ENCODE measurements around the gene TNP2.
"Not testable (repeated sequence)": the region's sequence is repeated elsewhere in the genome, so short reads cannot be mapped to it uniquely, and the experiment has no call there.

TNP2 gene

GRCh38 chr16:11299865-11300559 lies 30.9 kb upstream of the TNP2 start:
- DNase-seq: no peak

DNA sequence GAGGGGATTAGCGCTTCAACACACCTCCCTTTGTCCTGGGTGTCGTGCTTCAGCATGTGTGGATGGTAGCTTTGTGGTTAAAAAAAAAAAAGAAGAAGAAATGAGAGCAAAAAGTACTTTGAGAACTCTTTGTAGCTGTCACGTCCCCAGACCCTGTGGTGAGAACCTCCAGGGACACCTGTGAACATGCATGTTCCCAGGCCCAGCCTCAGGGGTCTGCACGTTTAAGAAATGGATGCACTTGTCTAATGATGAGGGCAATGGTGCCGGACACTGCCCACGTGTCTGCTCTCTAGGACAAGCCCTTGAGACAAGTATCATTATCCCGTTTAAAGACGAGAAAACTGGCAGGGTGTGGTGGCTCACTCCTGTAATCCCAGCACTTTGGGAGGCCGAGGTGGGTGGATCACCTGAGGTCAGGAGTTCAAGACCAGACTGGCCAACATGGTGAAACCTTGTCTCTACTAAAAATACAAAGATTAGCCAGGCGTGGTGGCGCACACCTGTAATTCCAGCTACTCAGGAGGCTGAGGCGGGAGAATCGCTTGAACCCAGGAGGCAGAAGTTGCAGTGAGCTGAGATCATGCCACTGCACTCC lies 29.9 kb upstream of the TNP2 start:
- DNase-seq: peak in 2 of 6 experiments; percentile 5 to 9

DNA sequence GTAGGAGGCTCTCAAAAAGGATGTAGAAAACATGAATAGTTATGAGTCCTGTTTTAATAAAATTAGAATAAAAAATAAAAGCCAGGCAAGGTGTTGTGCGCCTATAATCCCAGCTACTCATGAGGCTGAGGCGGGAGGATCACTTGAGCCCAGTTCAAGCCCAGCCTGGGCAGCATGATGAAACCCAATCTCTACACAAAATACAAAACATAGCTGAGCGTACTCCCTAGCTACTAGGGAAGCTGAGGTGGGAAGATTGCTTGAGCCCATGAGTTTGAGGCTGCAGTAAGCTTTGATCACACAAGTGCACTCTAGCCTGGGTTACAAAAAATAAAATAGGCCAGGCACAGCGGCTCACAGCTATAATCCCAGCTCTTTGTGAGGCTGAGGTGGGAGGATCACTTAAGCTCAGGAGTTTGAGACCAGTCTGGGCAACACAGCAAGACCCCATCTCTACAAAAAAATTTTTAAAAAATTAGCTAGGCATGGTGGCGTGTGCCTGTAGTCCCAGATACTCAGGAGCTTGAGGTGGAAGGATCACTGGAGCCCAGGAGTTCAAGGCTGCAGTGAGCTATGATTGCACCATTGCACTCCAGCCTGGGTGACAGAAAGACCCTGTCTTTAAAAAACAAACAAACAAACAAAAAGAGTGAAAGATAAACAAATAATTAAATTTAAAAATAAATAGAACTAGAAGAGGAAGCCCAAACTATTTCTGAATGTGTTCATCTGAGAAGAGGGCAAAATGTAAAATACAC lies 29.2 kb upstream of the TNP2 start:
- DNase-seq: no peak

GRCh38 chr16:11297492-11298142 lies 28.5 kb upstream of the TNP2 start:
- DNase-seq: peak; percentile 22 to 72 (median 52)

GRCh38 chr16:11296706-11297491 lies 27.8 kb upstream of the TNP2 start:
- no peak for DNase-seq

DNA sequence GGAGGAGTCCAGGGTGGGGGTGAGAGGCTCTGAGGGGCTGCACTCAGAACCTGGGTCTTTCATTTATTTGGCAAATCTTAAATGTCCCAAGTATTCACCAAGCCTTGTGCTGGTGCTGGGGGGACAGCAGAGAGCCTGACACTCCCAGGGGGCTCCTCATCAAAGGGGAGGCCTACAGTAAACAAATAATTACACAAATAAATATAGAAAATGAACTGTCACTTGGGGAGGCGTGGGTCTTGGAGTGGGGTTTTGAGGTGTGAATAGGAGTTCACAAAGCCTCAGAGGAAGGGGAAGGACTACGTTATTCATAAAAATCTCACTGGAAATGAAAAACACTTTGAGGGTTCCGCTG lies 27.2 kb upstream of the TNP2 start:
- DNase-seq: no peak

- DNase-seq: no peak
These were observed 26.5 kb upstream of the TNP2 start for GRCh38 chr16:11295672-11296071.

- DNase-seq: no peak
These were observed 23.1 kb upstream of the TNP2 start for GRCh38 chr16:11292076-11292748.

- DNase-seq: no peak
These were observed 22.1 kb upstream of the TNP2 start for GRCh38 chr16:11291091-11291703.

- DNase-seq: no peak
These were observed 21.2 kb upstream of the TNP2 start for GRCh38 chr16:11290102-11290893.

DNA sequence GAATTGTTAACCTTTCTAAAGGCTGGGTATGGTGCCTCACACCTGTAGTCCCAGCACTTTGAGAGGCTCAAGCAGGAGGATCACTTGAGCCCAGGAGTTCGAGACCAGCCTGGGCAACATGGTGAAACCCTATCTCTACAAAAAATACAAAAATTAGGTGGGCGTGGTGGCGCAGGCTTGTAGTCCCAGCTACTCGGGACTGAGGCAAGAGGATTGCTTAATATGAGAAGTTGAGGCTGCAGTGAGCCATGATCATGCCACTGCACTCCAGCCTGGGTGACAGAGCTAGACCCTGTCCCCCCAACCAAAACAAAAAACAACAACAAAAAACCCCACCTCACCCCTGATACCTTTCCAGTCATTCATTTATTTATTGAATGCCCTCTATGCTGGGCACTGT lies 20.6 kb upstream of the TNP2 start:
- not testable (repeated sequence) for DNase-seq

- no peak for DNase-seq
These were observed 20.1 kb upstream of the TNP2 start for GRCh38 chr16:11289202-11289601.

- DNase-seq: no peak
These were observed 16.7 kb upstream of the TNP2 start for GRCh38 chr16:11285842-11286241.

DNA sequence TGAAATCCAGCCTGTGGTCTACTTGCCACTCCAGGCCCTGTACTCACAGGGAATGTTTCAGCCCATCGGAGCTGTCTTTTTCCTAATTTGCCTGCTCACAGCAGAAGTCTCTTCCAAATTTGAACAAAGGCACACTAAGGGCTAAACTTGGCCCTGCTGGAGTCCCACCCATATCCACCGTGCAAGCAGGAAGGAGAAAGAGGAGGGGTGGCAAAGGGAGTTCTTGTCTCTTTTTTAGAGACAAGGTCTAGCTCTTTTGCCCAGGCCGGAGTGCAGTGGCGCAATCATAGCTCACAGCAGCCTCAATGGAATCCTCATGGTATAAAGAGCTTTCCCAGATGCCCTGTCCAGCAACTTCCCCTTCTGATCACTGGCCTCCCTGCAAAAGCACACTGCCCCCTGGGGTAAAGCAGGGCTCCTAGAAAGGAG lies 14.7 kb upstream of the TNP2 start:
- DNase-seq: no peak

DNA sequence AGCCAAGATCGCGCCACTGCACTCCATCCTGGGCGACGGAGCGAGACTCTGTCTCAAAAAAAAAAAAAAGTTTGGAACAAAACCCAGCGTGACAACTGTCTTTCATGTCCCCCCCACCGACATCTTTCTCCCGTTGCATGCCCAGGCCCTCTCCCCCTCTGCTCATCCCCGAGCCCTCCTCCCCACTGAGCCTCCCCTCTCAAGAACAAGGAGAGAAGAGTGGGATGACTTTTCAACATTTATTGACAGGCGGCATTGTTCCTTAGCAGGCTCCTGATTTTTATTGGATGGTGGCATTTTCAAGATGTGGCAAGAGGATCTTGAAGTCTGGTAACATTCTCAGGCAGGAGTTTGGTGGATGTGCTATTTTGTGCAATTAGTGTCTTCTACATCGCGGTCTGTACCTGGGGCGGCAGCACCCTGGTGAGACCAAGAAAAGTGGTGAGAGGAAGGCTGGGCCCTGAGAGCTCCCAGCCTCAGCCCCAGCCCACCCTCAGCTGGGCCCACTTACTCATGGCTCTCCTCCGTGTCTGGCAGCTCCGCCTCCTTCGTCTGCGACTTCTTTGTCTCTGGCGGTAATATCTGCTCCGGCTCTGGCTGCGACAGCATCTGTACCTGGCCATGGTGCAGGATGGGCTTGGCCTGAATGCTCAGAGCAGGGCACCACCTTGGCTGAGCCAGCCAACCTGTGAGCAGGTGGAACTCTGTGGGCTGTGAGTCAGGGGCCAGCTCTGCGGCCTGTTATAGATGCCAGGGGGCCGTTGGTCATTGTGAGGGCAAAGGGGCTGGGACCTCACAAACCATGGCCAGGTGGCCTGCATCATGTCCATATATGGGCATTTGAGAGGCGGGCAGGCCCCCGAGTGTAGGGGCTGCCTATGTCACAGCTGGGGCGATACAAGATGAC lies 11.7 kb upstream of the TNP2 start, which contains the start of gene PRM1:
Gene PRM1 (minus strand): TSS at position 715 of the 907 bp plus-strand sequence. CDS start 92 bp downstream, at position 623.
- DNase-seq: no peak

DNA sequence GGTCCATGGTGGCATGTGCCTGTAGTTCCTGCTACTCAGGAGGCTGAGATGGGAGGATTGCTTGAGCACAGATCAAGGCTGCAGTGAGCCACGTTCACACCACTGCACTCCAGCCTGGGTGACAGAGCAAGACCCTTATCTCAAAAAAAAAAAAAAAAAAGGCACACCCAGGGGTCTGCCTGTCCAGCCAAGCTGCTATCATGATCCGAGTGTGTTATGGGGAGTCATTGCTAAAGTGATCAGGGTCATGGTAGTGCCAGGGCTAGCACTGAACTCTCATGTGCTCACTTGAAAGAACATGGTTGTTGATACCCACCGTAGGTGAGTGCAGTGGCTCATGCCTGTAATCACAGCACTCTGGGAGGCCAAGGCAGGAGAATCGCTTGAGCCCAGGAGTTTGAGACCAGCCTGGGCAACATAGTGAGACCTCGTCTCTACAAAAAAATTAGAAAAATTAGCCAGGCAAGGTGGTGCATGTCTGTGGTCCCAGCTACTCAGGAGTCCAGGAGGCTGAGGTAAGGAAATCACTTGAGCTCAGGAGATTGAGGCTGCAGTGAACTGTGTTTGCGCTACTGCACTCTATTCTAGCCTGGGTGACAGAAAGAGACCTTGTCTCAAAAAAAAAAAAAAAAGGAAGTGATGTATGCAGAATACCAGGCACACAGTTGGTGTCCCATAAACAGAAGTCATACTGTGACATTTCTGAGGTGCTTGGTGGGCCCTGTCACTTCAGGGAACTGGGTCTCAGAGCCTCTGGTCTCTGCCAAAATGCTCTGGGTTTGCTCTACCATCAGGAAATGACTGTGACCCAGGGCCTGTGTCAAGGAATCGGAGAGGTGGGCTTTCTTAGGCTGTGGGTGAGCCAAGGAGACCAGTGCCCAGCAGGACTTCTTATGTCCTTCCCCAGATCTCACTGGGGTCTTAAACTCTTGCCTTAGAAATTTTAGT lies 9.8 kb upstream of the TNP2 start:
- DNase-seq: no peak

DNA sequence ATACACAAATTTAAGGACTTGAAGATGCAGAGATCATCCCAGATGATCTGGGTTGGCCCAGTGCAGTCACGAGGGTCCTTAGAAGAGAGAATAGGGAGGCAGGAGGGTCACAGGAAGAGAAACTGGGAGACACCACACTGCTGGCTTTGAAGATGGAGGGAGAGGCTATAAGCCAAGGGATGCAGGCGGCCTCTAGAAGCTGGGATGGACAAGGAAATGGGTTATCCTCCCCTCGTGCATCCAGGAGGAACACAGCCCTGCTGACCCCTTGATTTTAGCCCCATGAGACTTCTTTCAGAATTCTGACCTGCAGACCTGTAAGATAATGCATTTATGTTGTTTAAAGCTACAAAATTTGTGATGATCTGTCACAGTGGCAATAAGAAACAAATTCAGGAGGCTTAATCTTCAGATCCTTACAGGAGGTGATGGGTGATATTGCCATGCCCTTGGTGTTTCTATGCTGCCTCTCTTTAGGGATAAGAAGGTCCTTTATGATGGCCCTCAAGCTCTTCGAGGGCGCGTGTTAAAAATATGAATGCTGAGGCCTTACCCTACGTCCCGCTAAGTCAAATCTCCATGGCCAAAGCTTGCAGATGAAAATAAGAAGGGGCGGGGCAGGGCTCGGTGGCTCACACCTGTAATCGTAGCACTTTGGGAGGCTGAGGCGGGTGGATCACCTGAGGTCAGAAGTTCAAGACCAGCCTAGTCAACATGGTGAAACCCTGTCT lies 8.6 kb upstream of the TNP2 start:
- DNase-seq: no peak
